ENCODE data around the gene RPS16.

Gene RPS16

GRCh38 chr19:39384839-39385568, 50.7 kb downstream of the RPS16 start:
- peak; percentile 29 for DNase-seq
